Measurements from ENCODE around the gene TRAF1.

Gene TRAF1

DNA sequence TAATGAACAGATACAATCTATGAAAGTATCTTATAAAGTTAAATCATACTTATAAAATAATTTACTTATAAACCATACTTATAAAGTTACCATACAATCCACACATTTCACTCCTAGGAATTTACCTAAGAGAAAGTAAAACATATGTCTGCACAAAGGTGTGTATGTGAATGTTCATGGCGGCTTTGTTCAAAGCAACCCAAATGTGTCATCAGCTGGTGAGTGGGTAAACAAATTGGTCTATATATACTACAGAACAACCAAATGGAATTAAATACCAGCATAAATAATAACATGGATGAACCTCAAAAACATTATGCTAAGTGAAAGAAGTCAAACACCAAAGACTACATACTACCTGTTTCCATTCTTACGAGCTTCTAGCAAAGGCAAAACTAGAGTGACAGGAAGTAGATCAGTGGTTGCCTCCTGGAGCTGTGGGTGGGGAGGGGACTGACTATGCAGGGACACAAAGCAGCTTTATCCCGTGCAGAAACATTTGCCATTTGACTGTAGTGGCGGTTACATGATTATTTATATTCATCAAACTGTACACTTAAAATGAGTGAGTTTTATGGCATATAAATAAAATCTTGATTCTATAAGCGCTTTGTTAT, 10.6 kb downstream of the TRAF1 start:
- H2AFZ ChIP-seq (ENCODE audit: low read depth, low read length, severe bottlenecking), result no peak overlapping the region

DNA sequence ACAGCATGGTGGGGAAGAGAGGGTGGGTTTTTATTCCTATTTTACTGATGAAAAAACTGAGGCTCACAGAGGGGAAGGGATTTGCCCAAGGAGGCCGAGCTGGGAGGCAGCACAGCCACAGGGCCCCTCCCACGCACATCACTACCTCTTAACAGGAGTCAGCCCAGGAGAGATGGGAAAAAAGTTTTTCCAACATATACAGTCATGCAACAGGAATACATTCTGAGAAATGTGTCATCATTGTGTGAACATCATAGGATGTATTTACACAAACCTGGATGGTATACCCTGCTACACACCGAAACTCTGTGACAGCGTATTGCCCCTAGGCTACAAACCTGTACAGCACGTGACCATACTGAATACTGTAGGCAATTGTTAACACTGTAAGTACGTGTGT, 11.6 kb downstream of the TRAF1 start:
- no peak for TF ChIP-seq EZH2phosphoT487 (conservative IDR thresholded peaks at IDR 0.05; ENCODE audit: low read length)
- TF ChIP-seq, protein P1, sequence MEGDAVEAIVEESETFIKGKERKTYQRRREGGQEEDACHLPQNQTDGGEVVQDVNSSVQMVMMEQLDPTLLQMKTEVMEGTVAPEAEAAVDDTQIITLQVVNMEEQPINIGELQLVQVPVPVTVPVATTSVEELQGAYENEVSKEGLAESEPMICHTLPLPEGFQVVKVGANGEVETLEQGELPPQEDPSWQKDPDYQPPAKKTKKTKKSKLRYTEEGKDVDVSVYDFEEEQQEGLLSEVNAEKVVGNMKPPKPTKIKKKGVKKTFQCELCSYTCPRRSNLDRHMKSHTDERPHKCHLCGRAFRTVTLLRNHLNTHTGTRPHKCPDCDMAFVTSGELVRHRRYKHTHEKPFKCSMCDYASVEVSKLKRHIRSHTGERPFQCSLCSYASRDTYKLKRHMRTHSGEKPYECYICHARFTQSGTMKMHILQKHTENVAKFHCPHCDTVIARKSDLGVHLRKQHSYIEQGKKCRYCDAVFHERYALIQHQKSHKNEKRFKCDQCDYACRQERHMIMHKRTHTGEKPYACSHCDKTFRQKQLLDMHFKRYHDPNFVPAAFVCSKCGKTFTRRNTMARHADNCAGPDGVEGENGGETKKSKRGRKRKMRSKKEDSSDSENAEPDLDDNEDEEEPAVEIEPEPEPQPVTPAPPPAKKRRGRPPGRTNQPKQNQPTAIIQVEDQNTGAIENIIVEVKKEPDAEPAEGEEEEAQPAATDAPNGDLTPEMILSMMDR (IDR thresholded peaks at IDR 0.05; ENCODE audit: insufficient read depth, low read length, poor library complexity, severe bottlenecking), result no peak
- no peaks in the 10 kb centered on the region for H4K20me1 ChIP-seq (ENCODE audit: low read depth, low read length)
- H3F3A ChIP-seq (ENCODE audit: insufficient read depth), result no peaks in the 10 kb centered on the region
- H3K9ac ChIP-seq (ENCODE audit: low read length), result no peak overlapping the region
- no peaks in the 10 kb centered on the region for H3K27me3 ChIP-seq (ENCODE audit: low read length)
- no peak overlapping the region for H2AFZ ChIP-seq (ENCODE audit: low read depth, low read length, severe bottlenecking)
- H3K36me3 ChIP-seq (ENCODE audit: low read length), result no peaks in the 10 kb centered on the region
- no peak overlapping the region for H3K4me2 ChIP-seq (ENCODE audit: low read depth, low read length, poor library complexity, severe bottlenecking)
- H3K79me2 ChIP-seq (ENCODE audit: insufficient read depth, low read length), result no peaks in the 10 kb centered on the region
- H3K27ac ChIP-seq (ENCODE audit: low read depth, low read length), result no peak overlapping the region
- H3K9me2 ChIP-seq (replicated peaks; ENCODE audit: insufficient read depth, low read length), result no peaks in the 10 kb centered on the region
- H3K9me3 ChIP-seq (ENCODE audit: insufficient read depth, low read length), result no peaks in the 10 kb centered on the region
- H3K4me3 ChIP-seq (ENCODE audit: insufficient read depth, low read length, poor library complexity, severe bottlenecking), result no peak overlapping the region

More for the DNA sequence above, 10.6 kb downstream of the TRAF1 start:
- Histone ChIP-seq H4K20me1 (ENCODE audit: low read depth, low read length) (no peaks in the 10 kb centered on the region), H3K27ac (ENCODE audit: low read depth, low read length) (no peak overlapping the region), H3K9me2 (replicated peaks; ENCODE audit: insufficient read depth, low read length) (no peaks in the 10 kb centered on the region), H3K4me2 (ENCODE audit: low read depth, low read length, poor library complexity, severe bottlenecking) (no peak overlapping the region), H3K9me3 (ENCODE audit: insufficient read depth, low read length) (no peaks in the 10 kb centered on the region), H3K9ac (ENCODE audit: low read length) (no peak overlapping the region), H3F3A (ENCODE audit: insufficient read depth) (no peaks in the 10 kb centered on the region), H3K27me3 (ENCODE audit: low read length) (no peaks in the 10 kb centered on the region), H3K36me3 (ENCODE audit: low read length) (no peaks in the 10 kb centered on the region), H3K79me2 (ENCODE audit: insufficient read depth, low read length) (no peaks in the 10 kb centered on the region), H3K4me3 (ENCODE audit: insufficient read depth, low read length, poor library complexity, severe bottlenecking) (no peak overlapping the region)
- no peak for TF ChIP-seq EZH2phosphoT487 (conservative IDR thresholded peaks at IDR 0.05; ENCODE audit: low read length)
- TF ChIP-seq, protein P1 (IDR thresholded peaks at IDR 0.05; ENCODE audit: insufficient read depth, low read length, poor library complexity, severe bottlenecking), result no peak

DNA sequence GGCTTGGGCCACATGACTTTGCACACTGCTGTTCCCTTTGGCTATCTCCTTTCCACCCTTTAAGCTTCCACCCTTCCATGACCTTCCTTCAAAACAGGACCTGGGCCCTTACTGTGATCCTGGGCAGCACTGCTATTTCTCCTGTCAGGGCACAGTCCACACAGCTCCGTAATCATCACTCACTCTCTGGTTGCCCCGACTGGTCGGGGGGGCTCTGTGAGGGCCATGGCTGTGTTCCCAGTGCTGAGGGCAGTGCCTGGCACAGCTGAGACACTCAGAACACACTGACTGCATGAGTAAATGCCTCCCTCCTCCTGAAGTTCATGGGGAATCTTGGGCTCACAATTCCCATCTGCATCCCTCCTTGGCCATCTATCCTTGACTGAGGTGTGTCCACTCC, 12.2 kb downstream of the TRAF1 start:
- Histone ChIP-seq H3K36me3 (ENCODE audit: low read length) (no peaks in the 10 kb centered on the region), H3K4me3 (ENCODE audit: insufficient read depth, low read length, poor library complexity, severe bottlenecking) (no peak overlapping the region), H3K9me2 (replicated peaks; ENCODE audit: insufficient read depth, low read length) (no peaks in the 10 kb centered on the region), H3K27me3 (ENCODE audit: low read length) (no peaks in the 10 kb centered on the region), H3F3A (ENCODE audit: insufficient read depth) (no peaks in the 10 kb centered on the region), H2AFZ (ENCODE audit: low read depth, low read length, severe bottlenecking) (no peak overlapping the region), H3K9me3 (ENCODE audit: insufficient read depth, low read length) (no peaks in the 10 kb centered on the region), H3K27ac (ENCODE audit: low read depth, low read length) (no peak overlapping the region), H3K4me2 (ENCODE audit: low read depth, low read length, poor library complexity, severe bottlenecking) (no peak overlapping the region), H3K9ac (ENCODE audit: low read length) (no peak overlapping the region), H4K20me1 (ENCODE audit: low read depth, low read length) (no peaks in the 10 kb centered on the region), H3K79me2 (ENCODE audit: insufficient read depth, low read length) (no peaks in the 10 kb centered on the region)
- TF ChIP-seq EZH2phosphoT487 (conservative IDR thresholded peaks at IDR 0.05; ENCODE audit: low read length), result no peak
- TF ChIP-seq, protein P1 (IDR thresholded peaks at IDR 0.05; ENCODE audit: insufficient read depth, low read length, poor library complexity, severe bottlenecking), result no peak

Data from SU-DHL-6 (cell line).